IMR-90 (cell line): ENCODE results near the gene UNKL.

Source experiments
- CHD1 ChIP-seq: IDR thresholded peaks from 2 replicates; pipeline ENCODE4 v1.6.1; 2012; ENCODE audit warnings: low read depth, low read length, improper control_type of control experiment
- FOS ChIP-seq: fragments of 150-350 bp; IDR thresholded peaks from 2 replicates; pipeline ENCODE4 v1.6.1; 2016; ENCODE audit warnings: low read depth, low read length
- POLR2A ChIP-seq: IDR thresholded peaks from 2 replicates; pipeline ENCODE4 v1.6.1; 2012; ENCODE audit warnings: mild to moderate bottlenecking, low read depth, low read length
- TF ChIP-seq, protein P1 (sequence below): conservative IDR thresholded peaks from 2 replicates; pipeline ENCODE4 v1.5.1; 2012; ENCODE audit warnings: mild to moderate bottlenecking, low read depth, low read length, improper control_type of control experiment

DNA sequence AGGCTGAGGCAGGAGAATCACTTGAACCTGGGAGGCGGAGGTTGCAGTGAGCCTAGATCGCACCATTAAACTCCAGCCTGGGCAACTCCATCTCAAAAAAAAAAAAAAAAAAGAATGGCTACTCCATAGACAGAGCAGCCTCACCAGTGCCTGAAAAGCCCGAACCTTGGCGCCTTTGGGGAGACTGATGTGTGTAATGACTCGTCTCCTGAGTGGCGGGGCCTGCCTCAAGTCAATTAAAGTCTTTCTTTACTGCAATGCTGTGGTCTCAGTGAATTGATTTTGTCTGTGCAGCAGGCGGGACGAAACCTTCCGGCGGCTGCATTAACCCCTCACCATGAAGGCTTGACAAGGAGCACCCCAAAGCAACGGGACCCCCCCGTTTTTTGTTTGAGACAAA, 9.5 kb upstream of the UNKL start:
- TF ChIP-seq POLR2A (no peak), CHD1 (no peak), FOS (no peak)
- TF ChIP-seq, protein P1, sequence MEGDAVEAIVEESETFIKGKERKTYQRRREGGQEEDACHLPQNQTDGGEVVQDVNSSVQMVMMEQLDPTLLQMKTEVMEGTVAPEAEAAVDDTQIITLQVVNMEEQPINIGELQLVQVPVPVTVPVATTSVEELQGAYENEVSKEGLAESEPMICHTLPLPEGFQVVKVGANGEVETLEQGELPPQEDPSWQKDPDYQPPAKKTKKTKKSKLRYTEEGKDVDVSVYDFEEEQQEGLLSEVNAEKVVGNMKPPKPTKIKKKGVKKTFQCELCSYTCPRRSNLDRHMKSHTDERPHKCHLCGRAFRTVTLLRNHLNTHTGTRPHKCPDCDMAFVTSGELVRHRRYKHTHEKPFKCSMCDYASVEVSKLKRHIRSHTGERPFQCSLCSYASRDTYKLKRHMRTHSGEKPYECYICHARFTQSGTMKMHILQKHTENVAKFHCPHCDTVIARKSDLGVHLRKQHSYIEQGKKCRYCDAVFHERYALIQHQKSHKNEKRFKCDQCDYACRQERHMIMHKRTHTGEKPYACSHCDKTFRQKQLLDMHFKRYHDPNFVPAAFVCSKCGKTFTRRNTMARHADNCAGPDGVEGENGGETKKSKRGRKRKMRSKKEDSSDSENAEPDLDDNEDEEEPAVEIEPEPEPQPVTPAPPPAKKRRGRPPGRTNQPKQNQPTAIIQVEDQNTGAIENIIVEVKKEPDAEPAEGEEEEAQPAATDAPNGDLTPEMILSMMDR = no peak
